K562 (cell line): ENCODE data around the gene SRSF9. TPM values are rescaled to one million over a fixed set of nuclear protein-coding genes. Genes with fewer than 3 reads are reported as not detected.

Source experiments
- BRF2 ChIP-seq: IDR thresholded peaks from 3 replicates; pipeline ENCODE4 v1.6.1; 2011; ENCODE audit warnings: borderline replicate concordance, mild to moderate bottlenecking; ENCODE audit not compliant: insufficient read length, insufficient read depth
- CBX2 ChIP-seq: fragments of 200-600 bp; sonication (generic); IDR thresholded peaks from one replicate; pipeline ENCODE4 v1.6.1; 2012; ENCODE audit warnings: mild to moderate bottlenecking, low read length, inconsistent platforms; ENCODE audit not compliant: insufficient read depth, poor library complexity, severe bottlenecking
- E2F5 ChIP-seq: sonication (generic); formaldehyde crosslinking; IDR thresholded peaks from 2 replicates; pipeline ENCODE4 v1.8.0; 2022; ENCODE audit warnings: mild to moderate bottlenecking, missing genetic modification reagents
- ETV5 ChIP-seq: sonication (generic); formaldehyde crosslinking; IDR thresholded peaks from 2 replicates; pipeline ENCODE4 v1.4.0; 2020; ENCODE audit warnings: low read depth, mild to moderate bottlenecking, missing genetic modification reagents
- GABPB2 ChIP-seq: fragments of 250-450 bp; sonication (Bioruptor Pico); conservative IDR thresholded peaks from 2 replicates; pipeline ENCODE4 v1.5.1; 2021; ENCODE audit warnings: mild to moderate bottlenecking
- IRF2 ChIP-seq: sonication (generic); formaldehyde crosslinking; IDR thresholded peaks from 2 replicates; pipeline ENCODE4 v1.8.1; 2022; ENCODE audit warnings: mild to moderate bottlenecking, missing genetic modification reagents
- KHSRP ChIP-seq: fragments of 450-650 bp; IDR thresholded peaks from 2 replicates; pipeline ENCODE4 v1.6.1; 2017
- MYBL2 ChIP-seq, 2 experiments: fragments of 450-650 bp in 1 of 2; sonication (generic) in 1 of 2; formaldehyde crosslinking in 1 of 2; IDR thresholded peaks; 2 replicates each; pipeline versions ENCODE4 v1.6.1 to v1.8.1; 2017 to 2022; ENCODE audit warnings: borderline replicate concordance in 1 of 2, inconsistent platforms in 1 of 2, low read depth in 1 of 2, mild to moderate bottlenecking in 1 of 2, missing genetic modification reagents in 1 of 2, moderate library complexity in 1 of 2
- NBN ChIP-seq: fragments of 450-650 bp; IDR thresholded peaks from 2 replicates; pipeline ENCODE4 v1.6.1; 2016; ENCODE audit warnings: low read depth, mild to moderate bottlenecking
- NCOA6 ChIP-seq: fragments of 450-650 bp; IDR thresholded peaks from 2 replicates; pipeline ENCODE4 v1.6.1; 2017; ENCODE audit warnings: mild to moderate bottlenecking
- NELFE ChIP-seq: IDR thresholded peaks from 2 replicates; pipeline ENCODE4 v1.6.1; 2011; ENCODE audit warnings: mild to moderate bottlenecking; ENCODE audit not compliant: insufficient read depth, insufficient read length
- SNRNP70 ChIP-seq: fragments of 200-400 bp; formaldehyde crosslinking; optimal IDR thresholded peaks from 2 replicates; pipeline ENCODE3; 2017; ENCODE audit warnings: low read depth, low read length
- THAP12 ChIP-seq: fragments of 250-450 bp; sonication (Bioruptor Pico); IDR thresholded peaks from 2 replicates; pipeline ENCODE4 v1.9.0; 2021; ENCODE audit warnings: mild to moderate bottlenecking, inconsistent platforms
- VEZF1 ChIP-seq: fragments of 200-800 bp; sonication (Bioruptor generic); IDR thresholded peaks from 2 replicates; pipeline ENCODE4 v1.6.1; 2017; ENCODE audit warnings: missing genetic modification characterization, missing compliant biosample characterization
- ZBTB9 ChIP-seq: fragments of 450-650 bp; formaldehyde crosslinking; IDR thresholded peaks from 2 replicates; pipeline ENCODE4 v1.4.0; 2020; ENCODE audit warnings: mild to moderate bottlenecking, moderate library complexity
- ZNF584 ChIP-seq: fragments of 200-800 bp; sonication (Bioruptor generic); IDR thresholded peaks from 2 replicates; pipeline ENCODE4 v1.6.1; 2016; ENCODE audit warnings: low read depth, mild to moderate bottlenecking, missing genetic modification characterization, missing compliant biosample characterization
- polyA plus RNA-seq, 8 experiments: library from polyadenylated mRNA; depleted of rRNA in 4 of 8; stranded (reverse) in 5 of 8; unstranded in 3 of 8; fragments of >200 nt; fragmentation: Nextera tagmentation in 2 of 8; fragmentation: Illumina TruSeq in 1 of 8; extraction: Ambion mirVana in 2 of 8; extraction: Trizol in 1 of 8; gene quantifications; 2 replicates each; pipeline versions ENCODE4 v1.2.1 to v1.2.3, GENCODE V29; 2011 to 2014; ENCODE audit warnings: inconsistent platforms in 1 of 8, missing spikeins in 1 of 8
- total RNA-seq, 7 experiments: library from RNA; depleted of rRNA in 6 of 7; stranded (reverse); fragments of >200 nt in 6 of 7; fragmentation: Illumina TruSeq in 2 of 7; extraction: Trizol in 2 of 7; gene quantifications; 2 replicates each; pipeline versions ENCODE4 v1.2.1 to v1.2.3, GENCODE V29; 2011 to 2021; ENCODE audit warnings: low replicate concordance in 1 of 7

The SRSF9 gene
- total and polyA plus RNA-seq, 9 of the 15 experiments (the other 6 are each of a cell fraction or from before 2014, with no cell fraction given): 40.3 to 291 (median 230) TPM

DNA sequence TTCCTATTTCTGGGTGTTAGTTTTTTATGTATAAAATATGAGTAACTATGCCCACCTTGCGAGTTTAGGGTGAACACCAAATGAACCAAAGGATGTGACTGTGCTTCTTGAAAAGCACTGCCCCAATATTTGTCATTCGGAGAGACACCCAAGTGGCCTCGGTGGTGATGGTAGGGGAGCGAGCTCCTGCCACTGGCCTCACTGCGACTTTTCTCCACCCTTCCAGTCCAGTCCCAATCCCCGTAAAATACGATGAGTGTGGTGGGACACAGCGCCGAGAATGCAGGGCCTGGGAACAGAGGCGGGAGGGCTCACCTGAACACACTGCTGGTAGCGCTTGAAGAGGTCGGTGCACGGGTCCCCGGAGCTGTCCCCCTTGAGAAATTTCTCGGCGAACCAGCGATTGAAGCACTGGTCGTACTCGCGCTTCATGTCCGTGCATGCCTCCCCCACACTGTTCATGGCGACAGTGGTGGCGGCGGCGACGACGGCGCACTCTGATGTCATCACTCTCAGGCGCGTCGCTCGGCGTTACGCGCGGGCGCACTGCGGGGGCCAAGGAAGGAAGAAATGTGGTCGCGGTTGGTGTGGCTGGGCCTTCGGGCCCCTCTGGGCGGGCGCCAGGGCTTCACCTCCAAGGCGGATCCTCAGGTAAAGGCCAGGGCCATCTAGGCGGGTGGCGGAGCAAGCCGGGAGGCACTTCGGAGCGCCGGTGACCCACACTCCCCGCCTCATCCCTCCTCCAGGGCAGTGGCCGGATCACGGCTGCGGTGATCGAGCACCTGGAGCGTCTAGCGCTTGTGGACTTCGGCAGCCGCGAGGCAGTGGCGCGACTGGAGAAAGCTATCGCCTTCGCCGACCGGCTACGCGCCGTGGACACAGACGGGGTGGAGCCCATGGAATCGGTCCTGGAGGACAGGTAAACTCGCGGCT is 23.4 kb downstream of the SRSF9 start, which contains the start of the genes GATC and TRIAP1 (continued):
- peak; percentile 63 for TF ChIP-seq BRF2
- peak; percentile 73; the same call in 1 of the 2 replicates for TF ChIP-seq THAP12 (CRISPR knock-in tag)
- TF ChIP-seq NCOA6: no peak
- TF ChIP-seq GABPB2 (CRISPR knock-in tag): no peak
- TF ChIP-seq MYBL2 (IDR thresholded peaks at IDR 0.05; ENCODE audit: low read depth): no peak
- no peak for TF ChIP-seq MYBL2 (CRISPR knock-in tag; IDR thresholded peaks at IDR 0.05; ENCODE audit: borderline replicate concordance)
- TF ChIP-seq ZBTB9 (CRISPR knock-in tag): no peak
- TF ChIP-seq NELFE: no peak
- TF ChIP-seq SNRNP70: no peak
- peak; percentile 97 for TF ChIP-seq KHSRP
- TF ChIP-seq E2F5: no peak; the same call in 1 of the 2 replicates
- TF ChIP-seq CBX2: no peak
- peak; percentile 61; the same call in 1 of the 2 replicates for TF ChIP-seq ETV5
- TF ChIP-seq VEZF1 (CRISPR knock-in tag): peak; percentile 86
- no peak for TF ChIP-seq ZNF584 (CRISPR knock-in tag)
- no peak for TF ChIP-seq IRF2 (CRISPR knock-in tag)
- TF ChIP-seq NBN: peak; percentile 94
